ENCODE measurements around the gene ZNF189.

DNA sequence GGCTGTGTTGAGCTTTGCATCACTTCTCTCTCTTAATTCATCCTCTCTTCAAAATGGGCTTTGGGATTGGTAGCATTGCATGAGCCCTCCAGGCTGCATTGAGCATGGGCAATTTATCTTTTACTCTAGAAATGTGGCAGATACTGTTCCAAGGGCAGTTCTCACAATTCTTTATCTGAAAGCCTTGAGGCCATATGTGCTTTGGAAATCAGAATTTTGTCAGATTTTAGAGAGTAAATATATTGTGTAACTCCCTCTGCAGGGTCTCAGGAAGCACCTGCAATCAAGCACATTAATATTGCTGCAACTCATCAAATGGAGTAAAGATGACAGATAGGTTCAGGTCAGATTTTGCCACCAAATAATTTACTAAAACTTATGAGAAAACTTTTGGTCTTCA, 19.3 kb downstream of the ZNF189 start:
- TF ChIP-seq SUZ12 (IDR thresholded peaks at IDR 0.05) (no peak), ARNT (IDR thresholded peaks at IDR 0.05) (no peak), NFRKB (IDR thresholded peaks at IDR 0.05) (no peak), ELF4 (IDR thresholded peaks at IDR 0.05) (no peak)

Data from HEK293T (cell line).